ENCODE results near the gene HOXC11.

GRCh38 chr12:53954694-53955035, 18.3 kb upstream of the HOXC11 start, which contains the start of gene HOXC12:
- TF ChIP-seq CREB5 (CRISPR knock-in tag; IDR thresholded peaks at IDR 0.05; ENCODE audit: low read depth) (no peak), PATZ1 (CRISPR knock-in tag; IDR thresholded peaks at IDR 0.05; ENCODE audit: borderline replicate concordance) (no peak), ZNF565 (CRISPR knock-in tag; conservative IDR thresholded peaks at IDR 0.05; ENCODE audit: low read depth) (no peak), ISL1 (CRISPR knock-in tag; IDR thresholded peaks at IDR 0.05) (no peak), ARNTL (CRISPR knock-in tag; IDR thresholded peaks at IDR 0.05; ENCODE audit: borderline replicate concordance, low read depth) (no peak), ZNF8 (CRISPR knock-in tag; IDR thresholded peaks at IDR 0.05) (no peak), TOX (CRISPR knock-in tag; IDR thresholded peaks at IDR 0.05; ENCODE audit: borderline replicate concordance) (no peak), RARB (CRISPR knock-in tag; IDR thresholded peaks at IDR 0.05) (no peak), POU6F1 (CRISPR knock-in tag; IDR thresholded peaks at IDR 0.05; ENCODE audit: borderline replicate concordance, low read depth) (no peak)
